GM10266 (cell line): ENCODE measurements around the gene MRPS7.
A peak's percentile ranks its signal among the peaks of the same experiment; 100 is the strongest.

Experiments
- DNase-seq: peaks from one replicate; pipeline ENCODE4 v3.0.0; 2012; ENCODE audit errors: extremely low spot score
- CTCF ChIP-seq: IDR thresholded peaks from 2 replicates; pipeline ENCODE4 v1.5.1; 2012; ENCODE audit warnings: mild to moderate bottlenecking, low read depth; ENCODE audit not compliant: control insufficient read depth, insufficient read depth; ENCODE audit errors: missing control alignments

MRPS7 gene

GRCh38 chr17:75267411-75268232 lies 5.9 kb downstream of the MRPS7 start:
- DNase-seq, result no peak
- no peak for TF ChIP-seq CTCF

GRCh38 chr17:75269844-75270217 lies 8.2 kb downstream of the MRPS7 start:
- DNase-seq, result no peak
- no peak for TF ChIP-seq CTCF

- TF ChIP-seq CTCF, result peak; percentile 35
- DNase-seq, result peak; percentile 87
Observed at GRCh38 chr17:75270218-75270965, 8.7 kb downstream of the MRPS7 start.

- no peak for TF ChIP-seq CTCF
- no peak for DNase-seq
Observed at GRCh38 chr17:75270966-75271232, 9.2 kb downstream of the MRPS7 start, which contains the start of gene MIF4GD. Gene MIF4GD (minus strand): TSS chr17:75271231. CDS start chr17:75270195, 1,036 bp downstream.

- peak; percentile 98 for DNase-seq
- TF ChIP-seq CTCF, result peak; percentile 99
Observed at GRCh38 chr17:75271233-75271954, 9.7 kb downstream of the MRPS7 start.

GRCh38 chr17:75271955-75272847 lies 10.5 kb downstream of the MRPS7 start:
- no peak for DNase-seq
- no peak for TF ChIP-seq CTCF
